HL-60 (cell line): ENCODE measurements around the gene OR56A5.

ENCODE experiments used
- CTCF ChIP-seq: IDR thresholded peaks from one replicate; pipeline ENCODE4 v1.5.1; 2011; ENCODE audit warnings: low read length, control low read depth, inconsistent platforms; ENCODE audit not compliant: insufficient read depth
- GABPA ChIP-seq: IDR thresholded peaks from 2 replicates; pipeline ENCODE4 v1.6.1; 2012; ENCODE audit warnings: low read depth
- POLR2AphosphoS5 ChIP-seq: IDR thresholded peaks from 2 replicates; pipeline ENCODE4 v1.6.1; 2012; ENCODE audit warnings: low read depth
- REST ChIP-seq: IDR thresholded peaks from 2 replicates; pipeline ENCODE4 v1.6.1; 2012; ENCODE audit warnings: low read depth; ENCODE audit not compliant: insufficient replicate concordance

GRCh38 chr11:5955586-5955985 is 12.7 kb downstream of the OR56A5 start:
- TF ChIP-seq CTCF (no peak), REST (no peak), GABPA (no peak), POLR2AphosphoS5 (no peak)
